SK-N-SH (cell line): Measurements from ENCODE around the gene IDI2.

Experiments
- EZH2phosphoT487 ChIP-seq: fragments of 200-600 bp; sonication (generic); IDR thresholded peaks from 2 replicates; pipeline ENCODE4 v1.6.1; 2017; ENCODE audit warnings: low read depth, mixed run types, mild to moderate bottlenecking, antibody characterized with exemption, moderate library complexity, borderline replicate concordance
- POLR2AphosphoS5 ChIP-seq: IDR thresholded peaks from 2 replicates; pipeline ENCODE4 v1.6.1; 2012; ENCODE audit warnings: low read depth, low read length
- RFX5 ChIP-seq: IDR thresholded peaks from 2 replicates; pipeline ENCODE4 v1.6.1; 2012; ENCODE audit warnings: mild to moderate bottlenecking, improper control_type of control experiment, low read length
- TF ChIP-seq, protein P1 (sequence below): fragments of 200-600 bp; sonication (generic); IDR thresholded peaks from 2 replicates; pipeline ENCODE4 v1.6.1; 2017; ENCODE audit warnings: antibody characterized with exemption, mild to moderate bottlenecking, moderate library complexity

DNA sequence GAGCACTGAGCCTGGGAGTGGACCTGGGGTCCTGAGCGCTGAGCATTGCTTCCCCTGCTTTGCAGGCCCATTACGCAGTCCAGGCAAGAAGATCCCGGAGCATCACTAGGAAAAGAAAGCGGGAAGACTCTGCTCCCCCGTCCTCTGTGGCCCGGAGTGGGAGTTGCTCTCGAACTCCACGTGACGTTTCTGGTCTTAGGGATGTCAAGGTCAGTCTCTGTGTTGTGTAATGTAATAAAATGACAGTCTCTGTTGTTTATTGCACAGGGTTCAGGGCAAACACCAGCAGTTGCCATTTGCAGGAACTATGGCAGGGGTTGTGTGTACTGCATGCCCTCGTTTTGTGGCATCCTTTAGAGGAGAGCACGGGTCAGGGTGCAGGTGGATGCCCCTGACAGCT, 10.0 kb downstream of the IDI2 start:
- no peak for TF ChIP-seq POLR2AphosphoS5
- TF ChIP-seq RFX5, result no peak
- TF ChIP-seq EZH2phosphoT487, result no peak
- TF ChIP-seq, protein P1, sequence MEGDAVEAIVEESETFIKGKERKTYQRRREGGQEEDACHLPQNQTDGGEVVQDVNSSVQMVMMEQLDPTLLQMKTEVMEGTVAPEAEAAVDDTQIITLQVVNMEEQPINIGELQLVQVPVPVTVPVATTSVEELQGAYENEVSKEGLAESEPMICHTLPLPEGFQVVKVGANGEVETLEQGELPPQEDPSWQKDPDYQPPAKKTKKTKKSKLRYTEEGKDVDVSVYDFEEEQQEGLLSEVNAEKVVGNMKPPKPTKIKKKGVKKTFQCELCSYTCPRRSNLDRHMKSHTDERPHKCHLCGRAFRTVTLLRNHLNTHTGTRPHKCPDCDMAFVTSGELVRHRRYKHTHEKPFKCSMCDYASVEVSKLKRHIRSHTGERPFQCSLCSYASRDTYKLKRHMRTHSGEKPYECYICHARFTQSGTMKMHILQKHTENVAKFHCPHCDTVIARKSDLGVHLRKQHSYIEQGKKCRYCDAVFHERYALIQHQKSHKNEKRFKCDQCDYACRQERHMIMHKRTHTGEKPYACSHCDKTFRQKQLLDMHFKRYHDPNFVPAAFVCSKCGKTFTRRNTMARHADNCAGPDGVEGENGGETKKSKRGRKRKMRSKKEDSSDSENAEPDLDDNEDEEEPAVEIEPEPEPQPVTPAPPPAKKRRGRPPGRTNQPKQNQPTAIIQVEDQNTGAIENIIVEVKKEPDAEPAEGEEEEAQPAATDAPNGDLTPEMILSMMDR, result no peak
